ENCODE results near the gene ADGRG6.

The ADGRG6 gene

GRCh38 chr6:142378138-142378875 is 76.5 kb downstream of the ADGRG6 start:
- no peak for DNase-seq

DNA sequence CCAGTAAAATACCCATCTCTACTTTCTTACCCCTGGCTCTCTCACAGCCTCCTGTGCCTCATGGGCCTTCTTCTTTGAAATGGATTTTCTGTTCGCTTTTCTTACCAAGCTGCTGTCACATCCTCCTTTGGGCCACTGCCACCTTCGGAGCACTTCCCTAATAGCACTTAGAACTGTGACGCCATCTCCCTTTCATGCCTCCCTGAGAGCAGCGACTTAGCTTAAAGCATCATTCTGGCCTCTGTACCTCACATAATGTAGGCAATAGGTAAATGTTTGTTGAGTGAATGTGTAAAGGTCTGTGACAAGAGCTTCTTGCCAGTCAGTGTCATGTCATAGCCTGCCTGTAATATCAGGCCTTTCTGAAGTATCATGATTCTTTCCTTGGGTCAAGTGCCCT is 78.8 kb downstream of the ADGRG6 start:
- no peak for DNase-seq

DNA sequence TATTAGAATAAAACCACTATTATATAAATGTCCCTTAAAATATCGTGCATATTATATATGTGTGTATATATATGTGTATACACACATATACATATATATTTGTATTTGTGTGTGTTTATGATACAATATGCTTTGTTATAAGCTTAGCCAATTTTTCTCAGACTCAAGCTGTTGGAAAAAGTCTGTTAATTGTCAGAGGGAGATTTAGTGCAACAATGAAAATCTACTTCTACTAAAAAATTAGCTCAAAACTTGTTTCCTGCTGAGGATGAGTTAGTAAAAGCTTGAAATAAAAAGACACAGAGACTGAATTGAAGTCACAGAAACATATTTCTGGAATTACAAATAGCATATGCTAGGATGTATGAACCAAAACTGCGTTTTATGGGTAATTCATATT is 79.4 kb downstream of the ADGRG6 start:
- DNase-seq, result no peak

DNA sequence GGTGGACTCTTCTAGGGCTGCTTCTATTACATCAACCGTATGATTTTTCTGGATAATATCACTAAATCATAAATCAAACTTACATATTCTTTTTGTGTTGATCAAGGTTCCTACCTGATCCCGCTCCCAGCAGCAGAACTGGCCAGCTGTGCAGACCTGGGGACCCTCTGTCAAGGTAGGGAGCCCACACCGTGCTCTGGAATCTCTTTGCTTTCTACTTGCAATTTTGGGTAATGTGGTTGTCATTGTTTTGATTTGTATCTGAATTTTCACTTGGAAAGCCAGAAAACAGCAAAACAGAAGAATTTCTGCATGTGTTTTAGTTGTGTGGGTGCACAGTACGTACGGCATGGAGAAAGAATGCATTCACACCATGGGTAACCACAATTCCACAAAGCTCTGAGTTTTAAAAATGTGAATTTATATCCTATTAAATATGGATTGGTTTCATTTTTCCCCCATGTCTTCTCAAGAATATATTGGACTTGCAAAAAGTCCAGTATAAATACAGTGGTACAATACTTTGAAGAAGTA is 80.1 kb downstream of the ADGRG6 start:
- no peak for DNase-seq

DNA sequence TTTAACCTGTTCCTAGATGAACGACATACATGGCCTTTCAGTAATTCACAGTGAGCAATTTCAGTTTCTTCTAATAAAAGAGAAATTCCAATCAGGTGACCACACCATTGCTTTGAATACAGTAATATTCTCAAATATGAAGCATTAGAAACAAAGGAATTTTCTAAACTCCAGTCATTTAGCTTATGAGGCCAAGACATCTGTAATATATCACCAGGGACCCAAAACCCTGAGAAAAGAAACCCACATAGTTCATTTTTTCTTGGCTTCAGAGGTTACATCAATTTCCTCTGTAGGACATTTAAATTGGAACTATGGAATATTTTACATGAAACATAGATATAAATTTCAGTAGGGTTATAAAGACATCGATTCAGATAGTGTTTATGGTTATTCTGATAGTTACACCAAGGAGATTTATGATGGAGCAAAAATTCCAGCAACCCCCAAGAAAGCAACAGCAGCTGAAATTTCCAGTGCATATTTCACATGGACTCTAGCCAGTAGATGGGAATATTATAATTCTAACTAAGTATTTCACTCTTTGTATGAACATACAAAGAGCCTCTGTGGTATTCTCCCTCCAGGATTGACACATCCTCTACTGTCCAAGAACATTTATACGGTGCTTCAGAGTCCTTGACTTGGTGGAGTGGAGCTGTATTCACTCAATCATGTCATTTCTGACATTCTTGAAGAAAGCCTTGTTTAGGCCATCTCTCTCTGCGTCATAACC is 82.9 kb downstream of the ADGRG6 start:
- DNase-seq, result no peak

GRCh38 chr6:142385352-142385751 is 83.5 kb downstream of the ADGRG6 start:
- no peak for DNase-seq

GRCh38 chr6:142386657-142387056 is 84.8 kb downstream of the ADGRG6 start:
- DNase-seq, result no peak

- no peak for DNase-seq
These were observed 86.4 kb downstream of the ADGRG6 start for GRCh38 chr6:142387997-142388815.

DNA sequence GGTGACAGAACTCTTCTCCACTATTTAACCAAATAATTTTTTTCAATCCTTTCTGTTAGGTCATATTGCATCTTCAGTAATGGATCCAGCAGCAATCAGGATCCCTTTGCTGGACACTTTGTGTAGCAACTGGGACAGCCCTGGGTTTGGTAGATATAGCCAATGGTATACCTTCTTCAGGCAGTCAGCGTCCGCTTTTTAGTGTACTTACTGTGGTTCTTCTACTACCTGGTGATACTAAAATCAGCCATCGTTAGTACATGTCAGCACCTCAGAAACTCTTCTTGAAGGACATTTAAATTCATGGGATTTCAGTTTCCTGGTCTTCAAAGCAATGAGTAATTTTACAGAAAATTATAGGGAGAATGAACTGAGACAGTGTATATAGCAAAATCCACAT is 93.5 kb downstream of the ADGRG6 start:
- no peak for DNase-seq

- DNase-seq, result no peak
These were observed 94.0 kb downstream of the ADGRG6 start for GRCh38 chr6:142395768-142396231.

GRCh38 chr6:142398353-142398752 is 96.5 kb downstream of the ADGRG6 start:
- DNase-seq, result no peak

- DNase-seq, result no peak
These were observed 97.9 kb downstream of the ADGRG6 start for GRCh38 chr6:142399739-142400138.

GRCh38 chr6:142400495-142400894 is 98.7 kb downstream of the ADGRG6 start:
- DNase-seq, result no peak

GRCh38 chr6:142401838-142402237 is 100.0 kb downstream of the ADGRG6 start:
- DNase-seq, result no peak

DNA sequence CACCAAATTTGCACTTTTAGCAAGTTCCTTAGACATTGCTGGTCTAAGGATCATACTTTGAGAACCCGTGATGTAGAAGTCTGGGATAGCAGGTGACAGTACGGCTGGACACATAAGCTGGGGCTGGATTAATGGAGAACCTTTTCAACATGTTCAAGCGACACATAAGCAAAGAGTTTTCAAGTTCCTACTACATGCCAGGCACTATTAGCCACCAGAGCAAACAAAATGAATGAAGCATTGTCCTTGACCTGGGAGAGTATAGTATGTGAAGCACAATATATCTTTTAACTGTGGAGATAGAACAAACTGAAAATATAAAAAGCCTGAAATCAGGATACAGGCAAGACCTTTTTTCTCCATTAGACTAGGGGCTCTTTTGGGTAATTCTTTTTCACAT is 102.9 kb downstream of the ADGRG6 start:
- DNase-seq, result no peak

DNA sequence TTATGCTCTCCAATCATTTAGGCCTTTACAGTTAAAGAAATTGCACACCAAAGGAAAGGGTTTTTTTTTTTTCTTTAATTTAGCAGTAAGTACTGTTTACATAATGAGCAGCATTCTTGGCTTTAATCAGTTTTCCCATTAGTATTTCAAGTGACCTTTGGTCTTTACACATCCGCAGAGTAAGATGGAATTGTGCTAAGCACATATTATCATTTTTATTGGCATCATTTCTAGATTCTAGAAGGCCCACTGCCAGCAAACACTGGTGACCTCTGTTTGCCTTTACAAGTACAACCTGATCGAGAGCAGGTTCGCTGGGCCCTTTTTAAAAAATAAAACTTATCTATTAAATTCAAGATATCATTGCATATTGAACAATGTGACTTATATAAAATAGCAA is 104.3 kb downstream of the ADGRG6 start:
- DNase-seq, result no peak

DNA sequence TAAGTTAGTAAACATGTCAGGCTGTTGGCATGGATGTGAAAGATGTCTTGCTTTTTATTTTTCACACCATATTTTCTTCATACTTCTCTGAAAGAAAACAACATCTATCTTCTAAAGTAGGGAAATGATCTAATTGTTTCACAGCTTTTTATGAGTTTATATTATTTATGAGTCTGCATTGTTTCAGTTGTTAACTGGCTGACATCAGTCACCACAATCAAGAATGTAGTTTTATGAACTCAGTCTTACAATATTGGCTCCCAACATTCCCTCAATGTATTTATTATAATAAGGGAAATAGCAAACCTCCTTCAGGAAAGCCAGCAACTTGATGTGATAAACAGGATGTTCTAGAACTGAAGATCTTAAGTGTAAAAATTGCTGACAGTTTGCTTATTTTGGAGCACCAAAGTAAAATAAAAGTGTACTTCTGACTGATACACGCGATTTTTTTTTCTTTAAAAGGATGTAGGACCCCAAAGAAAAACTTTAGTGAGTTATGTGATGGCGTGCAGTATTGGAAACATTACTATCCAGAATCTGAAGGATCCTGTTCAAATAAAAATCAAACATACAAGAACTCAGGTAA is 106.0 kb downstream of the ADGRG6 start:
- no peak for DNase-seq

- no peak for DNase-seq
These were observed 106.6 kb downstream of the ADGRG6 start for GRCh38 chr6:142408409-142408808.

- no peak for DNase-seq
These were observed 108.0 kb downstream of the ADGRG6 start for GRCh38 chr6:142409794-142410193.

GRCh38 chr6:142411145-142411544 is 109.3 kb downstream of the ADGRG6 start:
- DNase-seq, result no peak

- DNase-seq, result no peak
These were observed 110.4 kb downstream of the ADGRG6 start for GRCh38 chr6:142412241-142412640.

DNA sequence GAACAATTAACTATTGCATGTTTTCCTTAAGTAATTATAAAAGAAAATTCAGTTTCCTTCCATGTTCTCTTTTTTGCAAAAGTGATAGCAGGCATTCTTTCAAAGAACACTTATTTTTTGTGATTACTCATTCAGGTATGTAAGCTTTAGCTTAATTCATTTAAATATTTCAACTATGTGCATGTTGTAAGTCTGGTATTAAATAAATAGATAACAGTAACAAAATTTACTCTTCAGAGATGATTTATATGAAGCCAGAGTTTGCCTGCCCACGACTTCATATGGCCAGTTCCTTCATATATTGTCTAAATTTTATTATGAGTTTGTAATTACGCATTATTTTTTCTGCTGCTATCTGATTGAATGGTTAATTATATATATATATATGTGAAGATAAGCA is 110.9 kb downstream of the ADGRG6 start:
- DNase-seq, result no peak

- no peak for DNase-seq
These were observed 111.3 kb downstream of the ADGRG6 start for GRCh38 chr6:142413111-142413510.

All from stimulated activated CD4-positive, alpha-beta T cell treated with anti-CD3 and anti-CD28 coated beads, Interleukin-4, amount 100 ng/mL, for 4 hours (primary cell).